Stimulated activated CD4-positive, alpha-beta T cell treated with anti-CD3 and anti-CD28 coated beads, Interleukin-2, amount 100 ng/mL, for 48 hours (primary cell): ENCODE data around the gene BTBD7.
"Not testable (repeated sequence)": the region's sequence is repeated elsewhere in the genome, so short reads cannot be mapped to it uniquely, and the experiment has no call there.

ENCODE experiments used
- DNase-seq, 2 donors: peaks; one replicate each; pipeline ENCODE4 v3.0.0-alpha.2; 2020

The BTBD7 gene

GRCh38 chr14:93245764-93246420, 86.9 kb downstream of the BTBD7 start:
- no peak for DNase-seq

GRCh38 chr14:93240678-93241000, 92.2 kb downstream of the BTBD7 start:
- no peak for DNase-seq

GRCh38 chr14:93239869-93240677, 92.8 kb downstream of the BTBD7 start:
- DNase-seq = no peak

GRCh38 chr14:93234798-93235197, 98.0 kb downstream of the BTBD7 start:
- no peak for DNase-seq

GRCh38 chr14:93233078-93233477, 99.8 kb downstream of the BTBD7 start:
- DNase-seq = not testable (repeated sequence)

- DNase-seq = no peak
Observed at GRCh38 chr14:93232159-93232558, 100.7 kb downstream of the BTBD7 start.

- DNase-seq = no peak
Observed at GRCh38 chr14:93231129-93231979, 101.5 kb downstream of the BTBD7 start.

GRCh38 chr14:93230539-93230938, 102.3 kb downstream of the BTBD7 start:
- DNase-seq = no peak

GRCh38 chr14:93228550-93228949, 104.3 kb downstream of the BTBD7 start:
- DNase-seq = no peak

GRCh38 chr14:93223565-93223964, 109.3 kb downstream of the BTBD7 start:
- no peak for DNase-seq

GRCh38 chr14:93220509-93220908, 112.3 kb downstream of the BTBD7 start:
- DNase-seq = no peak

- peak in 1 of 2 donors; percentile 16 for DNase-seq
Observed at GRCh38 chr14:93219103-93219726, 113.6 kb downstream of the BTBD7 start.

- no peak for DNase-seq
Observed at GRCh38 chr14:93214598-93214997, 118.2 kb downstream of the BTBD7 start.

- no peak for DNase-seq
Observed at GRCh38 chr14:93212432-93212831, 120.4 kb downstream of the BTBD7 start.

GRCh38 chr14:93207468-93208308, 125.1 kb downstream of the BTBD7 start:
- no peak for DNase-seq

- DNase-seq = peak; percentile 83 to 88
Observed at GRCh38 chr14:93206793-93207467, 125.9 kb downstream of the BTBD7 start, which contains the start of the genes GON7 and UBR7. Gene GON7 (minus strand): TSS chr14:93207065. CDS start chr14:93207037, 28 bp downstream. Gene UBR7 (plus strand): TSS chr14:93207256. CDS start chr14:93207292, 36 bp downstream.

- no peak for DNase-seq
Observed at GRCh38 chr14:93201155-93201704, 131.6 kb downstream of the BTBD7 start.

- no peak for DNase-seq
Observed at GRCh38 chr14:93200553-93200952, 132.3 kb downstream of the BTBD7 start.

GRCh38 chr14:93199031-93199430, 133.8 kb downstream of the BTBD7 start:
- no peak for DNase-seq

- DNase-seq = no peak
Observed at GRCh38 chr14:93195316-93195999, 137.4 kb downstream of the BTBD7 start.
